ENCODE measurements around the gene EPB41L3.

The EPB41L3 gene

DNA sequence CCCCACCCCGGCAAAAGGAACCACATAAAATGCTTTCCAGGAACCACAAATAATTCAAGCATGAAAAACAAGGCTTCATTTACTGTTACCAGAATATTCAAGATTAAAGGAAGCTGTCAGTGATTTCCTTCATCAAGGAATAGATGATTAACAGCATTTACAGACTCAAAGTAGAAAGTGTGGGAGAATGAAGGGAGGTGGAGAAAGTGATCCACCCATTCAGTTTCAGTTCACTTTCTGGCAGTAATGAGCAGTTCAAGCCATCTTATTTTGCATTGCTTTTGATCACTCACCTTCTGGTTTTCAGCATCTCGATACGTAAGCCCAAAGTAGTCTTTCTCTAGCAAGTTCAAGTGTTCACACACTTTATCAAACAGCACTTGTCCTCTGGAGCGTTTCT, 99.0 kb downstream of the EPB41L3 start:
- no peaks in the 10 kb centered on the region for H3K27me3 Mint-ChIP-seq

DNA sequence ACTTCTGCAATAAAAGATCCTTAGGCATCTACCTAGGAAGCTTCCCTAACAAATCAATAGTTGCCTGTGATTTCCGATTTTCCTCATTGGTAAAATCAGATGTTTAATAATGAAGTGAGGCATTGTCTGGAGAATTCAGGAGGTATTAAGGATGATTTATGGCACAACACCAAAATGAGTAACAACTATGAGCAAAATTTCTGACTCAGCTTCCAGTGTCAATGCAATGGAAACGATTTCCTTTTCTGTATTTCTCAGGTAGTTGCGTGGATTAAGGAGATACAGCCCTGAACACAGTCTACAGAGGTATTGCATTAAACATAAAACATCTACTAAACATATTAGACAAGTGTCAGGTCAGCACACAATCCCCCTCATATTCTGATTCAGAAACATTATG, 99.5 kb downstream of the EPB41L3 start:
- Mint-ChIP-seq H3K4me1 (peaks cover 10% of the 10 kb centered on the region), H3K27ac (no peak overlapping the region), H3K27me3 (no peaks in the 10 kb centered on the region), H3K4me3 (no peak overlapping the region), H3K36me3 (no peaks in the 10 kb centered on the region), H3K9me3 (no peaks in the 10 kb centered on the region)
- DNase-seq (ENCODE audit: low spot score in 2 of 2): no peak
- no peak for ATAC-seq (ENCODE audit: low read depth)

More for the DNA sequence above, 99.0 kb downstream of the EPB41L3 start:
- ATAC-seq (ENCODE audit: low read depth) (peak; percentile 65), DNase-seq (ENCODE audit: low spot score in 2 of 2) (no peak)
- Mint-ChIP-seq H3K27ac (peak overlapping the region; percentile 45), H3K4me1 (peaks cover 11% of the 10 kb centered on the region), H3K9me3 (no peaks in the 10 kb centered on the region), H3K36me3 (no peaks in the 10 kb centered on the region), H3K4me3 (peak overlapping the region; percentile 27)

DNA sequence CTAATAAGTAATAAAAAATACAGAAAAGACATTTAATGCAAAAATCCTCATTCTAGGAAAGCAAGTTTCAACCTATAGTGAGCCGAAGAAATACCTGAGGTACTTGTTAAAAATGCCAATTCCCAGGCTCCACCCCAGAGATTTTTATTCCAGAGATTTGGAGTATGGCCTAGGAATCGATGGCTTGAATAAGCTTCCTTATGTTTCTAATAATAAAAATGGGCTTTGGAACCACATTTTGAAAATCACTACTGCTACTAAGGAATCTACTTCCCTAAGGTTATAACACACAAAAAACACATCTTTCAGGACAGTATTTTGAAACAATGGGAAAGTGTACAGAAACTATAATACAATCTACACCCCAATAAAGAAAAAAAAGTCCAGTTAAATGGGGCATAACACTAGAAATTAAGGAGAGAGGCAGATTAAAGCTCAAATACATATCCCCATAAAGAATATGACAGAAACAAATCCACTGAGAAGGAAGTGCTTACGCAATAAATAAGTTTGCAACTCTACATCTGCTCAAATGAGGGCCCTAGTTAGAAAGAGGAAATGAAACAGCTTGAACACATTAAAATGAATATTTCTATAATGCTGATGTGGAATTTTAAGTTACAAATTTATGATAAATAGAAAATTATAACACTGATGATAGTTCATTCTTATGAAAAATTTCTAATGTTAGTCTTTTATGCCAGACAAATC, 103.7 kb downstream of the EPB41L3 start:
- H3K9me3 Mint-ChIP-seq: no peaks in the 10 kb centered on the region
- peak; percentile 91 for ATAC-seq (ENCODE audit: low read depth)
- no peak overlapping the region for H3K4me3 Mint-ChIP-seq

DNA sequence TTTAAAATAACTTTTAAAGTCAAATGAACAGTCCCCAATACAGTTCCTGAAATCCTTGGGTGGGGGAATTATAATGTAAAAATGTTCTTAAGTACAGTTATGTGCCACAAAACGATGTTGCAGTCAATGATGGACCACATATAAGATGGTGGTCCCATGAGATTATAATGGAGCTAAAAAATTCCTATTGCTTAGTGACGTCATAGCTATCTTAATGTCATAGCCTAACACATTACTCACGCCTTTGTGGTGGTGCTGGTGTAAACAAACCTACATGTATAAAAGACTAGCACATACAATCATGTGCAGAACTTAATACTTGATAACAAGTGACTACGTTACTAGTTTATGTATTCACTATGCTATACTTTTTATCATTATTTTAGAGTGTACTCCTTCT, 109.4 kb downstream of the EPB41L3 start:
- H3K27me3 Mint-ChIP-seq: peaks cover 4% of the 10 kb centered on the region
- H3K9me3 Mint-ChIP-seq: no peaks in the 10 kb centered on the region
- H3K36me3 Mint-ChIP-seq: no peaks in the 10 kb centered on the region
- no peak for DNase-seq (ENCODE audit: low spot score in 2 of 2)
- ATAC-seq (ENCODE audit: low read depth): no peak
- H3K4me3 Mint-ChIP-seq: no peak overlapping the region
- H3K4me1 Mint-ChIP-seq: no peaks in the 10 kb centered on the region
- H3K27ac Mint-ChIP-seq: no peak overlapping the region

More for the DNA sequence above, 103.7 kb downstream of the EPB41L3 start:
- H3K27me3 Mint-ChIP-seq: no peaks in the 10 kb centered on the region
- DNase-seq (ENCODE audit: low spot score in 2 of 2): peak in 1 of 2 donors; percentile 4
- peaks cover 8% of the 10 kb centered on the region for H3K4me1 Mint-ChIP-seq
- no peaks in the 10 kb centered on the region for H3K36me3 Mint-ChIP-seq
- no peak overlapping the region for H3K27ac Mint-ChIP-seq

DNA sequence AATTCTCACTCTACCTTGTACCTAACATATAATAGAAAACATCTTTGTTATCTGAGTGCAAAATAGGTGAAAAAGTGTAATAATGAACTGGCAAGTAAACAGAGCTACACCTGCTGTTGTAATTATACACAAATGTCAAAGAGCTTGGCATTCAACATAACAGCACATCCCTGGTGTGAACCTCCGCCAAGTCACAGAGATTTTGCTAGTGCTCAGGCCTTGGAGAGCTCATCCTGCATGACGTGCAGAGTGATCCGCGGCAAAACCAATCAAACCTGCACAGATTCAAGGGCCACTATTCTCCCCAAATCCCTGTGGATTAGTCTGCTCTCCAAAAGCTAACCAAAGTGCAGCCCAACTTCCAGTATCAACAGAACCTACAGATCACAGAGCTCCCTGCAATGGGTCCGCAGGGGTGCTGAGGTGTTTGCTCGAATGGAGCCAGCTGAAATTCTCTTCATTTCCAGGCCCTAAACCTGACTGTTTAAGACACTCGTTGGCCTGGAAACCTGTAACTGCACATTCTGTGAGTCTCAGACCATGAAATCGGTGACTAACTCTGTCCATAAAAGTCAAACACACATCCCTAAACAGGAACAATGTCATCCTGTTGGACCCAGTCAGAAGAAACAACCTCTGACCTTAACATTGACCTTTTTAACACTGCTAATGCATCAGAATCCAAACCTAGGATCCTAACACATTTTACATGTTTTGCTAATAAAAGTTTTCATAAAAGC, 111.8 kb downstream of the EPB41L3 start:
- DNase-seq (ENCODE audit: low spot score in 2 of 2): no peak
- ATAC-seq (ENCODE audit: low read depth): no peak
- no peaks in the 10 kb centered on the region for H3K4me1 Mint-ChIP-seq
- H3K27me3 Mint-ChIP-seq: peaks cover 5% of the 10 kb centered on the region
- no peak overlapping the region for H3K27ac Mint-ChIP-seq
- no peak overlapping the region for H3K4me3 Mint-ChIP-seq
- no peaks in the 10 kb centered on the region for H3K36me3 Mint-ChIP-seq
- no peaks in the 10 kb centered on the region for H3K9me3 Mint-ChIP-seq

DNA sequence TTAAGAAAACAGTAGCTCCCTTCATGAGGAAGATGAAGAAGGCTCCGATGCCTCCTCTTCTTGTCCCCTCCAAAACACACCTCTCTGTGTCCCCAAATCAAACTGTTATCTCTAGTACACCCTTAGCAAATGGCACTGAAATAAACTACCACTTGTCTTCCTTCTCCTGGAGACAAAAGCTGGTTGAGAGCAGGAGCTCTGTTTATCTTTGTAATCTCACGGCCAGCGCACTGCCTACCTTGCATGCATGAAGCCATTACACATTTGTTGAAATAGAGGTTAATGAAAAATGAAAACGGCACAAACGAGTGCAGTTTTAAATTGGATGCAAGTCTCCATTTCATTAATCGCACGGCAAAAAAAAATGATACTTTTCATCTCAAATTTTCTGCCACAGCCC, 113.7 kb downstream of the EPB41L3 start:
- DNase-seq (ENCODE audit: low spot score in 2 of 2): no peak
- ATAC-seq (ENCODE audit: low read depth): no peak
- no peaks in the 10 kb centered on the region for H3K9me3 Mint-ChIP-seq
- no peak overlapping the region for H3K27ac Mint-ChIP-seq
- H3K4me3 Mint-ChIP-seq: no peak overlapping the region
- no peaks in the 10 kb centered on the region for H3K4me1 Mint-ChIP-seq
- H3K36me3 Mint-ChIP-seq: no peaks in the 10 kb centered on the region
- peaks cover 9% of the 10 kb centered on the region for H3K27me3 Mint-ChIP-seq

DNA sequence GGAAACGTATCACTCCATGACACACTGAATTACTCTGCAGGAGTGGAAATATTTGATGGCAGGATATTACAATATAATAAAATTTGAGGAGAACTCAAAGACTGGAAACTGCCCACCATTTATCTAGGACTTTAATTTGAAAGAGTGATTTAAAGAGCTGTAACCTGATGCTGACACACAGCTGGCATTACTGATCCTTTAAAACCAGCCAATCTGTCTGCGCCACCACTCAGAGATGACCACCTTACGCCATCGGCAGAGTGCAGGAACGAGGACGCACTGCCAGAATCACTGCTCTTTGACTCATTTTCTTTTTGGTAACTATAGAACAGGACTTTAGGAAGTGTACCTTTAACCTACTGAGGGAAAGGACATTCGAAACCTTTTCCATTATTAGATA, 114.1 kb downstream of the EPB41L3 start:
- no peaks in the 10 kb centered on the region for H3K36me3 Mint-ChIP-seq
- no peaks in the 10 kb centered on the region for H3K4me1 Mint-ChIP-seq
- H3K9me3 Mint-ChIP-seq: no peaks in the 10 kb centered on the region
- H3K27me3 Mint-ChIP-seq: peaks cover 9% of the 10 kb centered on the region
- DNase-seq (ENCODE audit: low spot score in 2 of 2) (no peak), ATAC-seq (ENCODE audit: low read depth) (no peak)
- no peak overlapping the region for H3K4me3 Mint-ChIP-seq
- H3K27ac Mint-ChIP-seq: no peak overlapping the region

DNA sequence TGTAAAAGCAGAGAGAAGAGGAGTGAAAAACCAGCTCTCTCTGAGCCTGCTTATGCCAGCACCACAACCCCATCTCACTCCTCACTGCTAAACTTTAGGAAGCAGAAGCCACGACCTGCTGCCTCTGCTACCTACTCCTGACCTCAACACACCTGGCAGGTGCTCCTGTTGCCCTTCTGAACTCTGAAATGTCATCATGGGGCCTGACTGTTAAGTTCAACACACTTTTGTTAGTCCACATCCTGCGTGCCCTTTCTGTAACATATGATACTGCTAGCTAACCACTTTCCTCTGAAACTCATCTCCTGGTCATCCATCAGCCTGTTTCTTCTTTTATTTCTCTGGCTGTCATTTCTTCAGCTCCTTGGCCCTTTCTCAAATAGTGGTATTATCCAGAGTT, 118.1 kb downstream of the EPB41L3 start:
- H3K9me3 Mint-ChIP-seq: no peaks in the 10 kb centered on the region
- DNase-seq (ENCODE audit: low spot score in 2 of 2) (no peak), ATAC-seq (ENCODE audit: low read depth) (no peak)
- no peak overlapping the region for H3K27ac Mint-ChIP-seq
- H3K36me3 Mint-ChIP-seq: no peaks in the 10 kb centered on the region
- H3K27me3 Mint-ChIP-seq: peaks cover 10% of the 10 kb centered on the region
- no peaks in the 10 kb centered on the region for H3K4me1 Mint-ChIP-seq
- H3K4me3 Mint-ChIP-seq: no peak overlapping the region

DNA sequence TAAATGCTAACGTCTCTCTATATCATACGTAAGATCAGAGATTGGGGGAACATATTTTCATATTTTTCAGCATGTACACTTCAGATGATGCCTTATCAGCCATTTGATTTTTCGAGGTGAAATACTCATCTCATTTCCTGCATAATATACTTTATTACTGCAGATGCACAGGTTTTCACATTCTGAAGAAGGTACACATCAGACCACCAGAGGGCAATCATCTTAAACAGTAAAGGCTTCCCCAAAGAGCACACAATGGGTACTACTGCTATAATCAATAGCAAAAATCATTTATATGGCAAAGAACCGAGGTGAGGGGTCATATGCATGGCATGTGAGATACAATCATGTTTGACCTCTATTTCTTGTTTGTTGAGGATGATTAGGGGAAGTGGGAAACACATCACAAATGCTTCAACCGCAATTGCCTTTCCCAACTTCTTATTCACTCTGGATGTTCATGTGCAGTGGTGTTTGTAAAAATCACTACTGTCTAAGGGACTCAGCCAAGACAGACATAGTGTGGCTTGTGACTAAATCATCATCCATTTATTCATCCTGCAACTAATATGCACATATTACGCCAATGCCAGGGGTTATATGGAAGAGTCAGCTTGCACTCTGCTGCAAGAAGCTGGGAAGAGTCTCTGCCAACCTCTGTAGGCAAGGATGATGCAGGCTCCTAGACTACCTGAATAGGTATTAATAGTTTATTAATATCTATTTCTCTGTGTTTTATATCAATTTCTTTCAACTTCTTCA, 118.7 kb downstream of the EPB41L3 start:
- ATAC-seq (ENCODE audit: low read depth): peak; percentile 54
- Mint-ChIP-seq H3K27ac (no peak overlapping the region), H3K4me1 (no peaks in the 10 kb centered on the region), H3K9me3 (no peaks in the 10 kb centered on the region), H3K36me3 (no peaks in the 10 kb centered on the region), H3K4me3 (no peak overlapping the region), H3K27me3 (peaks cover 9% of the 10 kb centered on the region)
- peak in 1 of 2 donors; percentile 10 for DNase-seq (ENCODE audit: low spot score in 2 of 2)

DNA sequence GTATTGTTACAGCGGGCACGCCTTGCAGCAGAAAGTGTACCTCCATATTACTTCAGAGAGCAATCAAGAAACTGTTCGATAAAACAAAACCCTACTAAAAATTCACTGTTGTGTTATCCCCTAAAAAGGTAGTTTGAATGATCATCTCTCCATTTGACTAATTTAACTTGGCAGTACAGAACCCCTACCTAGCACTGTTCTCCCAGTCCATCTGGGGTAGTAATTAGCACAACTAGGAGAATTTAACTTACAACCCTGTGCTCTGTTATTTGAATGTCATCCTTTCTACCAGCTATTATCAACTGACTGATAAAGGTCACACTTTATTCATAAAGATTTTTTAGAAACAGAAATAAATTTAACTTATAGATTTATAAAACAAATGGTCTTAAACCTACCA, 121.2 kb downstream of the EPB41L3 start:
- no peak overlapping the region for H3K4me3 Mint-ChIP-seq
- H3K9me3 Mint-ChIP-seq: no peaks in the 10 kb centered on the region
- H3K4me1 Mint-ChIP-seq: no peaks in the 10 kb centered on the region
- ATAC-seq (ENCODE audit: low read depth) (no peak), DNase-seq (ENCODE audit: low spot score in 2 of 2) (no peak)
- peaks cover 9% of the 10 kb centered on the region for H3K27me3 Mint-ChIP-seq
- H3K36me3 Mint-ChIP-seq: no peaks in the 10 kb centered on the region
- H3K27ac Mint-ChIP-seq: no peak overlapping the region

DNA sequence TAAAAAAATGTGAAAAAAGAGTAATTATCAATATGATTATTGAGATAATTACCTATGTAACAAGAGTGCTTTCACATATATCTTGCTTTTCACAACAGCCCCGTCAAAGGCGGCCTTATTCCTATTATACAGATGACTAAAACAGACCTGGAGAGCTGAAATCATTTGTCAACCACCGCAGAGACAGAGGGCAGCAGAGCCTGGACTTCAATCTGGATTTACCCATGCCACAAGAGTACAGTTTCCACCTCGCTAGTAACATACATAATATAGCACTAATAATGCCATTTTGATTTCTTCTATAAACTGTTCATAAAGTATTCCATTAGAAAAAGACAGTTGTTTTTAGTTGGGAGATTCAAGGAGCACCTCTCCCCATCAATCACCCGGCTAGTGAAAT, 121.8 kb downstream of the EPB41L3 start:
- Mint-ChIP-seq H3K9me3 (no peaks in the 10 kb centered on the region), H3K36me3 (no peaks in the 10 kb centered on the region), H3K27ac (no peak overlapping the region), H3K4me1 (no peaks in the 10 kb centered on the region), H3K4me3 (no peak overlapping the region), H3K27me3 (peaks cover 9% of the 10 kb centered on the region)
- ATAC-seq (ENCODE audit: low read depth): no peak
- DNase-seq (ENCODE audit: low spot score in 2 of 2): no peak

DNA sequence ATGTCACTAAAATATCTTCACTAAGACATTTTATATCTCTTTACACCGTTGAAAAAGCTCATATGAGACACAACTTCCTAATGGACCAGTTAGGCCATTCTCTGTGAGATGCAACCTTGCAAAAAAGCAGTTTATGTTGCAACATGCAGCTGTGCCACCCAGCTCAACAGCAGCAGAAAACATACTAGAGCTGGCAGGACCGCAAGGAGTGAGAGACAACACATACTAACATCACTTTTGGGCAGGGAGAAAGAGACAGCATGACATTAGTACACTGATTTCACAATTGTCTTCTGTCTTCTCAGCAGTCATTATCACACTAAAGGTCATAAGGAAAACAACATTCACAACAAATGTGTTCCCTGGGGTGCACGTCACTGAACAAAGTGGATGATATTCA, 122.9 kb downstream of the EPB41L3 start:
- H3K36me3 Mint-ChIP-seq: no peaks in the 10 kb centered on the region
- no peak overlapping the region for H3K4me3 Mint-ChIP-seq
- ATAC-seq (ENCODE audit: low read depth): no peak

DNA sequence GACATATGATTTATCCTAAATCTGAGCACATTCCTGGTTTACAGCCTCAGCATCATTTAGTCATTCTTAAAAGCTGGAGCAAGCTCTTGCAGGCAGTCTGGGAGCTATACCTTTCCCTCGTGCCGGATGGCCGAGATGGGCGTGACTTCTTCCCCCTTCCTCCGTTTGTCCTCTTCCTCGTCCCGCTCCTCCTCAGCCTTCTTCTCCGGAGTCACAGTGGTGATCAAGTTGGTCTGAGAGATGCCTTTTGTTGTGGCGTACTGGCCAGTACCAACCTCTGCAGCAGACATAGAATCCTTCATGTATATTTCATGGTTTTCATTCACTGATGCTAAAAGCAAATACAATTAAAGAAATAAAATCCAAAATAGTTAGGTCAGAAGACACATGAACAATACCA, 124.2 kb downstream of the EPB41L3 start:
- ATAC-seq (ENCODE audit: low read depth): no peak
- no peaks in the 10 kb centered on the region for H3K36me3 Mint-ChIP-seq
- H3K27ac Mint-ChIP-seq: no peak overlapping the region
- no peaks in the 10 kb centered on the region for H3K9me3 Mint-ChIP-seq
- DNase-seq (ENCODE audit: low spot score in 2 of 2): no peak
- peaks cover 9% of the 10 kb centered on the region for H3K27me3 Mint-ChIP-seq
- H3K4me1 Mint-ChIP-seq: no peaks in the 10 kb centered on the region
- H3K4me3 Mint-ChIP-seq: no peak overlapping the region

More for the DNA sequence above, 122.9 kb downstream of the EPB41L3 start:
- H3K9me3 Mint-ChIP-seq: no peaks in the 10 kb centered on the region
- no peak for DNase-seq (ENCODE audit: low spot score in 2 of 2)
- H3K4me1 Mint-ChIP-seq: no peaks in the 10 kb centered on the region
- no peak overlapping the region for H3K27ac Mint-ChIP-seq
- H3K27me3 Mint-ChIP-seq: peaks cover 5% of the 10 kb centered on the region

DNA sequence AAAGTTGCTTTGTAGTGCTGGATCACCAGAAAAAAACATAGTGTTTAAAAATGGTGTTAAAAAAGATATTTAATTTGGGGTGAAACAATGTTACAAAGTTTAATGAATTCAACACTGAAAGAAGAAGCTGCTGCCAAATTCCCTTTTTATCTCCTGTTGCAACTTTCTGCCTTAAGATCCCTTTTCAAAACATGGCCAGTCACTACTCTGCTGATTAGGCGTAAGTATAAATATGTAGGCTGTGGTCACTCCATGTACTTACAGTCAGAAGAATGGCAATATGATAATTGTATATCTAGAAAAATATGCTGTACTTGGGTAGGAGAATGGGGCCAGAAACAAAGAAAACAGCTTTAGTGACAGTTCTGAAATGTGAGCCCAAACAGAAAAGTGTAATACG, 124.8 kb downstream of the EPB41L3 start:
- Mint-ChIP-seq H3K27ac (no peak overlapping the region), H3K4me3 (no peak overlapping the region), H3K4me1 (no peaks in the 10 kb centered on the region), H3K27me3 (peaks cover 9% of the 10 kb centered on the region), H3K36me3 (no peaks in the 10 kb centered on the region), H3K9me3 (no peaks in the 10 kb centered on the region)
- no peak for DNase-seq (ENCODE audit: low spot score in 2 of 2)
- no peak for ATAC-seq (ENCODE audit: low read depth)
